Esophagus muscularis mucosa (tissue), 4 donors: ENCODE results near the gene SPEF1. TPM values are rescaled to one million over a fixed set of nuclear protein-coding genes. Genes with fewer than 3 reads are reported as not detected.

Source experiments
- DNase-seq: peaks from one replicate; pipeline ENCODE4 v3.0.0-alpha.2; 2017; ENCODE audit errors: extremely low spot score
- H3K27ac ChIP-seq, 4 donors: fragments of 200-600 bp; sonication (generic); replicated peaks in 1 of 4; 1 replicate in 3 of 4; 2 replicates in 1 of 4; pipeline ENCODE4 v1.5.1; 2016 to 2019; ENCODE audit warnings: mild to moderate bottlenecking in 1 of 4
- H3K27me3 ChIP-seq, 4 donors: fragments of 200-600 bp; sonication (generic); one replicate each; pipeline versions ENCODE4 v1.5.1 to v1.6.0; 2016 to 2019
- H3K36me3 ChIP-seq, 4 donors: fragments of 200-600 bp; sonication (generic); one replicate each; pipeline ENCODE4 v1.5.1; 2016 to 2019
- H3K4me1 ChIP-seq, 4 donors: fragments of 200-600 bp; sonication (generic); one replicate each; pipeline ENCODE4 v1.5.1; 2016 to 2019
- H3K4me3 ChIP-seq, 4 donors: fragments of 200-600 bp; sonication (generic); 1 replicate in 2 of 4; 2 replicates in 2 of 4; pipeline ENCODE4 v1.5.1; 2016 to 2019; ENCODE audit warnings: mild to moderate bottlenecking in 4 of 4, moderate library complexity in 1 of 4
- H3K9me3 ChIP-seq, 4 donors: fragments of 200-600 bp; sonication (generic); 1 replicate in 3 of 4; 2 replicates in 1 of 4; pipeline ENCODE4 v1.5.1; 2016 to 2019
- CTCF ChIP-seq, 3 experiments: fragments of 200-600 bp in 2 of 3; fragments of 450-650 bp in 1 of 3; sonication (generic) in 2 of 3; IDR thresholded peaks; one replicate each; pipeline ENCODE4 v1.5.1; 2017 to 2019; ENCODE audit warnings: antibody characterized with exemption in 3 of 3, mild to moderate bottlenecking in 2 of 3, moderate library complexity in 1 of 3
- EP300 ChIP-seq: sonication (generic); formaldehyde crosslinking; IDR thresholded peaks from one replicate; pipeline ENCODE4 v1.6.1; 2017; ENCODE audit warnings: antibody characterized with exemption
- POLR2A ChIP-seq: fragments of 450-650 bp; IDR thresholded peaks from one replicate; pipeline ENCODE4 v1.6.1; 2017; ENCODE audit warnings: antibody characterized with exemption, moderate library complexity, mild to moderate bottlenecking, low read depth
- POLR2AphosphoS5 ChIP-seq, 2 donors: sonication (generic); formaldehyde crosslinking; IDR thresholded peaks; one replicate each; pipeline ENCODE4 v1.6.1; 2017; ENCODE audit warnings: antibody characterized with exemption in 2 of 2
- WGBS: methylation state at CpG from one replicate; pipeline ENCODE4 v1.1.5; 2018; 5-methylcytosine and 5-hydroxymethylcytosine counted together
- intact Hi-C: fragments of 100-400 bp; cut with DNase I; formaldehyde crosslinking; loops from one replicate; pipeline ENCODE4 v1.15.1; 2023
- total RNA-seq, 4 donors: library from RNA; depleted of rRNA; stranded (reverse); fragments of >200 nt; gene quantifications; one replicate each; pipeline versions ENCODE4 v1.1.0 to v1.2.1, GENCODE V29; 2016

The SPEF1 gene
- total RNA-seq, 4 donors from 2014 or later: 0.50 TPM; not detected in 3

GRCh38 chr20:3728354-3728753, 52.9 kb downstream of the SPEF1 start:
- Histone ChIP-seq H3K36me3 (no peaks in the 10 kb centered on the region), H3K9me3 (no peaks in the 10 kb centered on the region), H3K4me1 (peaks cover 33 to 43% (median 38%) of the 10 kb centered on the region in 4 donors), H3K27ac (peak overlapping the region in 2 of 4 donors; percentile 0 to 63), H3K27me3 (peaks cover 0 to 51% (median 3%) of the 10 kb centered on the region in 4 donors), H3K4me3 (no peak overlapping the region)
- DNase-seq: no peak
- 86% methylated on average over 5 of the region's 5 CpGs for WGBS
- intact Hi-C loops: no loop called here
- no peak for TF ChIP-seq POLR2AphosphoS5 (IDR thresholded peaks at IDR 0.05)
- TF ChIP-seq POLR2A: no peak
- TF ChIP-seq EP300: no peak
- no peak for TF ChIP-seq CTCF (IDR thresholded peaks at IDR 0.05)

Other genes starting within 250 kb of the SPEF1 start
- not detected for gene GFRA4, start 118.0 kb downstream of the SPEF1 start, total RNA-seq
- gene ADAM33, start 99.4 kb downstream of the SPEF1 start, total RNA-seq: 100 to 1,000 TPM in 1 of 4 donors, 10 to 100 TPM in 3; 45.4 to 144 (median 64.4) TPM
- 10 to 100 TPM; 13.1 to 18.7 (median 13.8) TPM for gene SIGLEC1, start 68.8 kb downstream of the SPEF1 start, total RNA-seq
- 10 to 100 TPM in 3 of 4 donors, 1 to 10 TPM in 1; 8.9 to 22.2 (median 16.4) TPM for gene HSPA12B, start 48.8 kb downstream of the SPEF1 start, total RNA-seq
- gene ADISSP, start 13.7 kb downstream of the SPEF1 start, total RNA-seq: 10 to 100 TPM; 56.5 to 96.1 (median 73.6) TPM
- 100 to 1,000 TPM; 131 to 225 (median 199) TPM for gene CENPB, start 5.3 kb upstream of the SPEF1 start, total RNA-seq
- 10 to 100 TPM; 29.9 to 43.1 (median 35.6) TPM for gene CDC25B, start 14.9 kb upstream of the SPEF1 start, total RNA-seq
- 10 to 100 TPM in 3 of 4 donors, 1 to 10 TPM in 1; 7.9 to 11.7 (median 11.2) TPM for gene AP5S1, start 39.1 kb upstream of the SPEF1 start, total RNA-seq
- 10 to 100 TPM; 34.6 to 56.1 (median 42.8) TPM for gene MAVS, start 65.4 kb upstream of the SPEF1 start, total RNA-seq
- gene PANK2, start 107.9 kb upstream of the SPEF1 start, total RNA-seq: 10 to 100 TPM; 42.8 to 52.1 (median 46.6) TPM
- gene RNF24, start 234.1 kb upstream of the SPEF1 start, total RNA-seq: 10 to 100 TPM in 3 of 4 donors, 1 to 10 TPM in 1; 10.0 to 26.8 (median 18.0) TPM